ENCODE data around the gene CCDC88C. TPM values are rescaled to one million over a fixed set of nuclear protein-coding genes. Genes with fewer than 3 reads are reported as not detected.

The CCDC88C gene
- total RNA-seq, 2 experiments from 2014 or later, result 269 to 287 TPM

- H3K4me1 Mint-ChIP-seq (ENCODE audit: low read depth), result peaks cover 100% of the 10 kb centered on the region
- DNase-seq (peak in 3 of 14 experiments; percentile 27 to 54 (median 47)), ATAC-seq (ENCODE audit: poor library complexity) (no peak)
- intact Hi-C loops (cut with DNase I, micrococcal nuclease), result loop anchor here in 1 of 2 experiments (2.0 kb wide), 1 partner anchor 16 kb away; no protein-coding TSS in a partner anchor
- no peaks in the 10 kb centered on the region for H3K9me3 ChIP-seq (ENCODE audit: control insufficient read depth in 1 of 2, insufficient read depth in 1 of 2, low read length in 2 of 2)
- no peaks in the 10 kb centered on the region for H3K27me3 Mint-ChIP-seq
- CTCF ChIA-PET, result interaction anchor here (0.9 to 2.8 kb wide), 5 partner anchors 15 to 53 kb away, joined by 3 to 9 read pairs (median 7); no protein-coding TSS in a partner anchor
- POLR2A ChIA-PET, result interaction anchor here (0.8 to 7.0 kb wide), 6 partner anchors 10 to 41 kb away, joined by 3 to 103 read pairs (median 6); partner anchors contain the start of gene CCDC88C
- no peaks in the 10 kb centered on the region for H3K9me3 Mint-ChIP-seq
- no peak for TF ChIP-seq CTCF (IDR thresholded peaks at IDR 0.05)
- H3K27ac ChIP-seq (ENCODE audit: low read depth in 1 of 2, low read length in 2 of 2), result peak overlapping the region; percentile 48 to 64
- H3K36me3 ChIP-seq (ENCODE audit: insufficient read depth, low read length), result peaks cover 39% of the 10 kb centered on the region
- no peak overlapping the region for H3K4me3 ChIP-seq (ENCODE audit: low read length)
- H3K4me1 ChIP-seq (ENCODE audit: insufficient read depth, low read length), result peaks cover 100% of the 10 kb centered on the region
- peaks cover 68% of the 10 kb centered on the region for H3K36me3 Mint-ChIP-seq (ENCODE audit: low read depth)
- peak overlapping the region; percentile 40 for H3K4me3 Mint-ChIP-seq
- peak overlapping the region; percentile 96 for H3K27ac Mint-ChIP-seq
- H3K27me3 ChIP-seq (ENCODE audit: control insufficient read depth in 1 of 2, insufficient read depth in 2 of 2, low read length in 2 of 2), result no peaks in the 10 kb centered on the region
Measured at GRCh38 chr14:91376547-91377477, 40.8 kb downstream of the CCDC88C start.

DNA sequence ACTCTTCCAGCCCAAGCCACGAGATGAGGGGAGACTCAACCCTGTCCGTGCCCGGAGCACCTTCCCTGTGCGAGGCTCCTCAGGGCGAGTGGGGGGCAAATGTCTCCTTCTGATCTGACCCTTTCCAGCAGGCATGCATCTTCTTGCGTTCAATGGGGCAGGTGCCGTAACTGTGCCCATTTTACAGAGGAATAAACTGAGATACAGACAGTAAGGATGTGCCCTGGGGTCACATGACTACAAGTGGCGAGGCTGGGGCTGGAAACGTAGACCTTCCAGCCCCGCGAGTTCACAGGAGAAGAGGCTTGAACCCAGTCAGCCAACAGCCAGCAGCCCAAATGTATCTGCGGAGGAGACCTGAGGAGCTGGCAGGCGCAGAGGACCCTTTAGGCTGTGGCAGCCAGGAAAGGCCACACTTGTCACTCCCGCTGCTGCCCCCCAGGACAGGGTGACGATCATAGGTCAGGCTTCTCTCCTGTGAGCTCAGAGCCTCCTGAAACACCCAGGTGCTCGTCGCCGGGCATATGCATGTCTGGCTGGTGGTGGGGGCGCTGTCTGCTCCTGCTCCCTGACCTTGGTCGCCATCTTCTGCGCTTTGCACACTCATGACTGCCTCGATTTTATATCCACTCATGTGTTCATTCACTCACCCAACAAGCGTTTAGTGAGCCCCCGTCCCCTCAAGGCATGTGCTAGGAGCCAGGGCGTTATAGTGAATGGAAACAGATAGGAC, 41.7 kb downstream of the CCDC88C start:
- DNase-seq, result no peak
- POLR2A ChIA-PET, result interaction anchor here (0.9 to 7.0 kb wide), 11 partner anchors 11 to 51 kb away, joined by 4 to 103 read pairs (median 10); partner anchors contain the start of gene CCDC88C

More for the DNA sequence above, 41.7 kb downstream of the CCDC88C start:
- Histone ChIP-seq H3K36me3 (ENCODE audit: insufficient read depth, low read length) (peaks cover 40% of the 10 kb centered on the region), H3K4me1 (ENCODE audit: insufficient read depth, low read length) (peaks cover 100% of the 10 kb centered on the region), H3K27me3 (ENCODE audit: control insufficient read depth in 1 of 2, insufficient read depth in 2 of 2, low read length in 2 of 2) (no peaks in the 10 kb centered on the region), H3K27ac (ENCODE audit: low read depth in 1 of 2, low read length in 2 of 2) (peak overlapping the region; percentile 69 to 80), H3K4me3 (ENCODE audit: low read length) (peak overlapping the region; percentile 8), H3K9me3 (ENCODE audit: control insufficient read depth in 1 of 2, insufficient read depth in 1 of 2, low read length in 2 of 2) (no peaks in the 10 kb centered on the region)
- H3K4me3 Mint-ChIP-seq, result peak overlapping the region; percentile 37
- no peaks in the 10 kb centered on the region for H3K9me3 Mint-ChIP-seq
- H3K27ac Mint-ChIP-seq, result peak overlapping the region; percentile 96
- intact Hi-C loops (cut with DNase I, micrococcal nuclease), result loop anchor here in 1 of 2 experiments (2.0 kb wide), 1 partner anchor 17 kb away; no protein-coding TSS in a partner anchor
- CTCF ChIA-PET, result interaction anchor here (1.2 to 1.9 kb wide), 2 partner anchors 9 to 52 kb away, joined by 3 to 6 read pairs (median 3); no protein-coding TSS in a partner anchor
- no peak for ATAC-seq (ENCODE audit: poor library complexity)
- no peak for TF ChIP-seq CTCF (IDR thresholded peaks at IDR 0.05)
- peaks cover 100% of the 10 kb centered on the region for H3K4me1 Mint-ChIP-seq (ENCODE audit: low read depth)
- H3K36me3 Mint-ChIP-seq (ENCODE audit: low read depth), result peaks cover 63% of the 10 kb centered on the region
- no peaks in the 10 kb centered on the region for H3K27me3 Mint-ChIP-seq
